HG02571 (cell line): Measurements from ENCODE around the gene GNB5.

ENCODE experiments used
- ATAC-seq: cut with Tn5 transposase; IDR thresholded peaks from one replicate; pipeline ENCODE4 v1.9.1; 2021; ENCODE audit warnings: mild to moderate bottlenecking, moderate library complexity; ENCODE audit not compliant: unreplicated experiment

GNB5 gene

GRCh38 chr15:52208306-52208946, 17.2 kb upstream of the GNB5 start:
- ATAC-seq = peak; percentile 75

GRCh38 chr15:52207191-52207590, 16.0 kb upstream of the GNB5 start:
- no peak for ATAC-seq

GRCh38 chr15:52206446-52206845, 15.3 kb upstream of the GNB5 start:
- ATAC-seq = no peak

DNA sequence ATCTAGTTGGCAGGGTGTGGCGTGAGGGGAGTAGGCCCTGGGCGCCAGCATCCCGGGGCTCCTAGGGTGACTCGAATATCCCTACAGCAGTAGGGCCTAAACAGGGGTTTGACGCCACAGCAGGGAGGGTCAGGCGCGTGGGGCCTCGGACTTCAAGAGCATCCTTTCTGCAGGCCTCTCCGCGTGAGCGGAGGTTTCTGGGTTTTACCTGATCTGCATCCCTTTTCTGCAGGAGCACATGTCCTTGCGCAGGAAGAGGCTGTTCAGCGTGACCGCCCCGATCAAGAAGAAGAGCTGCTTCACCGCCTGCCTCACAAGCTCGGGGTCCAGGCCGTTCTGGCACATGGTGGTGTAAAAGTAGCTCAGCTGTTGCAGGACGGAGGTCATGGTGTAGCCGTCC, 13.5 kb upstream of the GNB5 start:
- ATAC-seq = no peak

- ATAC-seq = no peak
Observed at GRCh38 chr15:52200831-52201365, 9.7 kb upstream of the GNB5 start.

DNA sequence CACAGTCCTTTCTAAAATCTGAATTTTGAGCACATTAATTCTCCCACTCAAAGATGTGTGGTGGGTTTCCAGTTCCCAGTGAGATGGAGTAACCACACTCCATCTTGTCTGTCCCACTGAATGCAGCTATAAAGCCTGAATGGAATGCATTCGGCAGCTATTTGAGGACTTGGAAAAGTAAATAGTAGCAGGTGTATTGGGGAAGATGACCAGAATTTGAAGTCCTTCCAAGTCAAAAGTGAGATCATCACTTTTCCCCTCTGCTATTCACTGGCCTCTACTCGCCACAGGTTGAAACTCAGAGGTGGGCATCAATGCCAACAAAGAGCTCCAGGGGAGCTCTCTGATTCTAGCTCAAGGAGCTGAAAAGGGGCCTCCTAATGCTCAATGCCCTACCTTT, 8.1 kb upstream of the GNB5 start:
- no peak for ATAC-seq

- ATAC-seq = no peak
Observed at GRCh38 chr15:52196891-52197290, 5.7 kb upstream of the GNB5 start.

DNA sequence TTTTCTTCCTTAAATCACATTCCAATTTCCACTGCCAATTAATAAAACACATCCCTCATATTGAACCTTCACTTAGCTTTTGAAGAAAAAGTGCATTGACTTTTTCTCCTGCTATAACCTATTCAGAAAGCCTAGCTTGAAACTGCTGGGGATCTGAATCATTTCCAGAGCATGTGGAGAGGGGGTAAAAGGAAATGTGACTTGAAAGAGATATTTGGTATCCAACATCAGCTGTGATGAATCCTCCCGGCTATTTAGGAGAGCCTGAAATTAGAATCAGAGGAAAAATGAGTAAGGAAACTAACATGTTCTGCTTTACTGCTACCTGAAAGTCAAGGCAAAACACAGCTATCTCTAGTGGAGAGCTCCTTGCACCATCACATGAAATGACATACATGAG, 2.6 kb upstream of the GNB5 start:
- no peak for ATAC-seq

DNA sequence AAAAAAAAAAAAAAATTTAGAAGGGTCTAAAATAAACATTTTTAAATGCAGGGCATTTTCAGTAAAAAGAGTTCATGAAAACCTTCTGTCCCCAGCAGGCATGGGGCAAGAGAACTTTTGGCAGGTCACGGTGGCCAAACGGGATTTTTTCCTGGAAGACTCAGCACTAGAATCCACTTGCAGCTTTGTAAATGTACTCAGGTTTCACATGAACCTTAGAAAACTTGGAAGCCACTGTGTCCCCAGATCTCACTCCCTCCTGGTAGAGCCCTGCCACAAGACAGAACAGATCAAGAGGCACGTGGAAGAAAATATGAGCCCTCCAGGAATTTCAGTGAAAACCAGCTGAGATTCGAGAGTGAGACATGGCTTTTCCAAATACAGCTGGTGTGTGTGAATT, 2.1 kb upstream of the GNB5 start:
- ATAC-seq = no peak

GRCh38 chr15:52186651-52187486, 4.3 kb downstream of the GNB5 start:
- no peak for ATAC-seq

DNA sequence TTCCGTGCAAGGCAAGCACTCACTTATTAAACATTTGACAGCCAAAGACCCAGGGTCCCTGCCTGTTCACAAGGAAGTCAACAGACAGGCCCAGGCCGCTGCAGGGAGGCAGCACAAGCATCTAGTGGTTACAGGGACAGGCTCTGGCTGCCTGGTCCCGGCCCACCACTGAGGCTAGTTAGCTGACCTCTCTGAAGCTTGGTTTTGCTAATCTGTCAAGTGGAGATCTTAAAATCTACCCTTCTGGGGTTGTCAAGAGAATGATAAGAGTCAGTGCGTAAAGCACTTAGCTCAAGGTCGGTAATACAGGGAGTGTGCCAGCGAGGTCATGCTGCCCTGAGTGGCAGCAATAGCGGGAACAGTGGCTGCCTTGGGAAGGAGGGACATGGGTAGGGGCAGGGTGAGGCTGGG, 6.0 kb downstream of the GNB5 start:
- ATAC-seq = no peak

DNA sequence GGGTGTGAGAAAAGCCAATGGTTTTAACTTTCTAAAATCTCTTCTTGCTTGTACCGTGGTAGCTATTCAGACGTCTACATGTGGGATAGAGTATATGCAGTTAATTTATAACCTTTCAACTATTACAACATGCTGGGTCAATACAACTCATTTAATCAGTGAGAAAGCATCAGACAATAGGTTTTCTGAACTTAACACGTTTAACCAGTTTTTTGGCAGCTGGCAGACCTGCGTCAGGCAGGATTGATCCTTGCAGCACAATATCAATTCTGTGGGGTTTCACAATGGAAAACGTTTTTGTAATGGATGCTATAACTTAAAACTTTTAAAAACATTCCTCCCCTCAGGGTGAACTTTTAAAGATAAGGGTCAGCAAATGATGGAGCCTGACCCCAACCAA, 6.5 kb downstream of the GNB5 start:
- no peak for ATAC-seq

DNA sequence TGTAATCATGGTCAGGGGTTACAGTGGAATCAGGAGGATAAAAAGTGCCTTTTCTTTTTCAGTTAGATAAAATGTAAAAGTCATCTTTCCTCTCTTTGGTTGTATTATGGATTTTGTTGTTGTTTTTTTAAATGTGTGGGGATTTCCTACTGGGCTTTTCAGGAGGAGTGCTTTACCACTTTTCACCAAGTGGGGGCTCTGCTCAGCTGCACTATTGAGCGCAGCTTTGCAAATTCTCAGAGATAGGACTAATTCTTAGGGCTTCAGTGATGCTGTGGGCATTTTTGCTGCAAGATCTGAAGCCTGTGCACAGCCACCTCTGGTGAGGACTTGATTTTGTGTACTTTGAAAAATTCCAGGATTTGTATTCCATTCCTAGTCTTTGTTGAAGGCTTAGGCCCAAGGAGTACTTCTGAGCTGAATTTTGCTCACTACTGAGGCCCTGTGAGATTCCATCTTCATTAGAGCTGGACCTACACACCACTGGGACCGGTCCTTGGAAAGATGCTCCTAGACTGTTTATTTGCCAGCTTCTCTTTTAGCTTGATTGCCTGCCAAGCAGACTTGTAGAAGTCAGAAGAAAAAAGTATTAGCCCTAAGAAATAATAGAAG, 7.5 kb downstream of the GNB5 start:
- ATAC-seq = no peak

DNA sequence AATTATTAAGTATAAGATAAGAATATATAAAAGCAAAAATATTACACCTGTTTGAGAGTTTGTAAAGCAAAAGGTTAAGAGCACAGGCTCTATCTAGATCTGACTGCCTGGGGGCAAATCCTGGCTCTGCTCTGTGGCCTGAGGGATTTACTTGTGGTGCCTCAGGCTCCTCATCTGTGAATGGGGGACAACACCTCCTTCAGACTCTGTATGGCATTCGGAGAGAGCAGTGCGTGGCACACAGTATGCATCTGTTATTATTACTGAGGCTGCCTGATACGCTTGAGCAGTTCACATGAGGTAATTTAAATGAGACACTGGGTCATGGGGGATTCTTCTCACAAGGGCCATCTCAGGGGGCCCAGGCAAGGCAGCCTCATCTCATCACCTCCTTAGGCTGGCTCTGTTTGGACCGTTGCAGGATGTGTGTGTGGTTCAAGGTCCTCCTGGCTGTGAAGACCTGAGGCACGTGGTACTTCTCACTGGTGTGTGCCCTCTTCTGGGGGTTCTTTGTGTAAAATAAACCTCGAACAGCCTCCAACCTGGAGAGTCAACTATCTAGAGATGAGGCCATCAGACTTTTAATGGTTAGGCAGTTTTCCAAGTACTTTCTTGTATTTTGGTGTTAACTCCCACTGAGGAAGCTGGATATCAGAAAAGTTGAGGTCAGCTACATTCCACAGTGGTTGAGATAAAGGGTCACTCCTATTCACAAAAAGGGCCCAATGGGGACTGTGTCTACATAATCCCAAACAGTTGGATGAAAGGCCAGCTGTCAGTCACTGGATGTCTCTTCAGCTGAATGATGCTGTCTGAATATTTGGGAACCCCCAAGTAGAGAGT, 9.0 kb downstream of the GNB5 start:
- ATAC-seq = no peak

DNA sequence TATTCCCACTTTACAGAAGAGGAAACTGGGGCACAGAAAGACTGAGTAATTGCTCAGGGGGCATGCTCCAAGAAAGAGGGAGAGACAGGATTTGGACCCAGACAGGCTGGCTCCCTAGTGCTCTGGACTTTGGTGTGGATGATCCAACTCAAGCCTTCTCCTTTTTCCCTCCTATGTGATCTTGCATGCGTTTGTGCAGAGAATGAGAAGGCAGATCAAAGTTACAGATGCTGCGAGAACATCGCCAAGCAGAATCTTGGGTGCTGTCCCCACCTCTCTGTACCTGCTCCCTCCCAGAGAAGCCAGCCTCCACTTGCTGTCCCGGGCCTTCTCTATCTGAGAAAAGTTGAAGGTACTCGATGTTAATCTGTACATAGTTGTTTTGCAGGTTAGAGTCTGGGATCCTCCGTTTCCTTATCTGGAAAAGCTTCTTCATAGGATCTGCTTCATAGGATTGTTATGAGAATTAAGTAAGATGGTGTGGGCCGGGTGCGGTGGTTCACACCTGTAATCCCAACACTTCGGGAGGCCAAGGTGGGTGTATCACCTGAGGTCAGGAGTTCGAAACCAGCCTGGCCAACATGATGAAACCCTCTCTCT, 10.2 kb downstream of the GNB5 start:
- no peak for ATAC-seq

DNA sequence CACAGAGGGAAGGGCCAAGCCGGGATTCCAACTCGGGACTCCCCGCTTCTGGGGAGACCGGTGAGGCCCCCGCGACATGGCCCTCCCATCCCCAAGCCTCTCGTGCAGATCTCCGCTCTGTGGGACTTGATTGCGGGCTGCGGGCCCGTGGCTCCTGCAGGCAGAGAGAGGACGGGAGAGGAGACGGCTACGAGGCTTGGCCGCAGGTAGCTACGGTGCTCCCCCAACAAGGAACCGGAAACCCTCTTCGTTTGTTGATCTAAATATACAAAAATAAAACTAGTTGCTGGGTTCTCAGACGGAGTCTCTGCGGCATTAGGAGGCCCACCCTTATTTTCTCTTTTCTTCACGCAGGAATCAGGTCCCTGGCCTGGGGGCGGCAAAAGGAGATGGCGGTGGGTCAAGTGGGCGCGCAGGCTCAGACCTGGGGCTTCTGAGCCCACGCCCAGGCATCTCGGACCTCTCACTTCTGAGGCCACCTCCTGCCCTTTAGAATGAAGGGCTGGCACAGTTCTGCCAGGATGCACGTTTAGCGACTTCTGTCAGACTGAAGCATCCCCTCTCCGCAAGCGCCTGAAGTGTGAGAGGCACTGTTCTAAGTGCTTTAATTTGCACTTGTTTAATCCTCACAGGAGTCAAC, 10.9 kb downstream of the GNB5 start:
- ATAC-seq = peak; percentile 27

- peak; percentile 83 for ATAC-seq
Observed at GRCh38 chr15:52179278-52180195, 11.7 kb downstream of the GNB5 start.

GRCh38 chr15:52178765-52179164, 12.4 kb downstream of the GNB5 start:
- no peak for ATAC-seq

GRCh38 chr15:52172869-52173268, 18.3 kb downstream of the GNB5 start:
- no peak for ATAC-seq
